HepG2 (cell line): ENCODE results near the gene RHOT2. TPM values are rescaled to one million over a fixed set of nuclear protein-coding genes. Genes with fewer than 3 reads are reported as not detected.

Experiments
- AKNA ChIP-seq: sonication (generic); formaldehyde crosslinking; IDR thresholded peaks from 2 replicates; pipeline ENCODE4 v1.4.0; 2020; ENCODE audit warnings: missing genetic modification reagents, borderline replicate concordance
- ARNT ChIP-seq: fragments of 450-650 bp; IDR thresholded peaks from 2 replicates; pipeline ENCODE4 v1.6.1; 2017
- DMAP1 ChIP-seq: IDR thresholded peaks from 2 replicates; pipeline ENCODE4 v1.6.1; 2016
- NFATC3 ChIP-seq: sonication (generic); formaldehyde crosslinking; IDR thresholded peaks from 2 replicates; pipeline ENCODE4 v1.5.1; 2020; ENCODE audit warnings: mild to moderate bottlenecking, missing genetic modification reagents
- NFKBIZ ChIP-seq: IDR thresholded peaks from 2 replicates; pipeline ENCODE4 v1.6.1; 2018; ENCODE audit warnings: missing genetic modification reagents, missing compliant biosample characterization
- RBM22 ChIP-seq: fragments of 200-400 bp; formaldehyde crosslinking; optimal IDR thresholded peaks from 2 replicates; pipeline ENCODE3; 2017; ENCODE audit warnings: mild to moderate bottlenecking, low read length, moderate library complexity
- RXRB ChIP-seq: IDR thresholded peaks from 2 replicates; pipeline ENCODE4 v1.6.1; 2016; ENCODE audit warnings: borderline replicate concordance, missing genetic modification reagents, missing compliant biosample characterization
- SRF ChIP-seq: IDR thresholded peaks from 2 replicates; pipeline ENCODE4 v1.6.1; 2011; ENCODE audit warnings: mild to moderate bottlenecking, low read depth, low read length, moderate library complexity
- SRSF1 ChIP-seq: fragments of 200-400 bp; formaldehyde crosslinking; optimal IDR thresholded peaks from 2 replicates; pipeline ENCODE3; 2017; ENCODE audit warnings: mild to moderate bottlenecking, low read depth, low read length, moderate library complexity
- ZFP82 ChIP-seq: sonication (generic); formaldehyde crosslinking; IDR thresholded peaks from 2 replicates; pipeline ENCODE4 v1.5.1; 2020; ENCODE audit warnings: mild to moderate bottlenecking, missing genetic modification reagents, borderline replicate concordance
- ZIK1 ChIP-seq: sonication (generic); formaldehyde crosslinking; IDR thresholded peaks from 2 replicates; pipeline ENCODE4 v1.5.0; 2020; ENCODE audit warnings: mild to moderate bottlenecking, low read depth, missing genetic modification reagents, borderline replicate concordance
- ZKSCAN8 ChIP-seq: IDR thresholded peaks from 2 replicates; pipeline ENCODE4 v1.6.1; 2016; ENCODE audit warnings: borderline replicate concordance, missing genetic modification reagents, missing compliant biosample characterization
- ZMAT3 ChIP-seq: sonication (generic); formaldehyde crosslinking; conservative IDR thresholded peaks from 2 replicates; pipeline ENCODE4 v1.7.0; 2021; ENCODE audit warnings: missing genetic modification reagents
- ZNF260 ChIP-seq: sonication (generic); formaldehyde crosslinking; IDR thresholded peaks from 2 replicates; pipeline ENCODE4 v1.4.0; 2020; ENCODE audit warnings: missing genetic modification reagents, low read depth, mild to moderate bottlenecking, borderline replicate concordance
- ZNF264 ChIP-seq: sonication (generic); formaldehyde crosslinking; IDR thresholded peaks from 2 replicates; pipeline ENCODE4 v1.4.0; 2020; ENCODE audit warnings: missing genetic modification reagents
- ZNF282 ChIP-seq: fragments of 450-650 bp; IDR thresholded peaks from 2 replicates; pipeline ENCODE4 v1.6.1; 2018; ENCODE audit not compliant: partially characterized antibody
- ZNF646 ChIP-seq: sonication (generic); formaldehyde crosslinking; IDR thresholded peaks from 2 replicates; pipeline ENCODE4 v1.9.0; 2021; ENCODE audit warnings: mild to moderate bottlenecking, missing genetic modification reagents
- ZNF850 ChIP-seq: sonication (generic); formaldehyde crosslinking; conservative IDR thresholded peaks from 2 replicates; pipeline ENCODE4 v1.9.0; 2021; ENCODE audit warnings: mild to moderate bottlenecking, missing genetic modification reagents
- polyA plus RNA-seq, 8 experiments: library from polyadenylated mRNA; depleted of rRNA in 3 of 8; stranded (reverse) in 7 of 8; unstranded in 1 of 8; fragments of >200 nt; fragmentation: Illumina TruSeq in 4 of 8; extraction: Trizol in 4 of 8; gene quantifications; 2 replicates each; pipeline versions ENCODE4 v1.2.1 to v1.2.3, GENCODE V29; 2011 to 2016; ENCODE audit warnings: low read depth in 4 of 8, missing spikeins in 1 of 8, mixed read lengths in 1 of 8; ENCODE audit not compliant: insufficient read depth in 1 of 8
- total RNA-seq, 5 experiments: library from RNA; depleted of rRNA; stranded (reverse); fragments of >200 nt; fragmentation: Illumina TruSeq; extraction: Trizol; gene quantifications; 2 replicates each; pipeline ENCODE4 v1.2.3, GENCODE V29; 2016; ENCODE audit warnings: low read depth in 1 of 5
- TF ChIP-seq, protein P1 (sequence below): IDR thresholded peaks from 2 replicates; pipeline ENCODE4 v1.6.1; 2012; ENCODE audit warnings: inconsistent platforms

Gene RHOT2
- total and polyA plus RNA-seq, 2 of the 13 experiments (the other 11 are each of a cell fraction or from before 2014, with no cell fraction given), result 63.6 to 76.9 TPM

DNA sequence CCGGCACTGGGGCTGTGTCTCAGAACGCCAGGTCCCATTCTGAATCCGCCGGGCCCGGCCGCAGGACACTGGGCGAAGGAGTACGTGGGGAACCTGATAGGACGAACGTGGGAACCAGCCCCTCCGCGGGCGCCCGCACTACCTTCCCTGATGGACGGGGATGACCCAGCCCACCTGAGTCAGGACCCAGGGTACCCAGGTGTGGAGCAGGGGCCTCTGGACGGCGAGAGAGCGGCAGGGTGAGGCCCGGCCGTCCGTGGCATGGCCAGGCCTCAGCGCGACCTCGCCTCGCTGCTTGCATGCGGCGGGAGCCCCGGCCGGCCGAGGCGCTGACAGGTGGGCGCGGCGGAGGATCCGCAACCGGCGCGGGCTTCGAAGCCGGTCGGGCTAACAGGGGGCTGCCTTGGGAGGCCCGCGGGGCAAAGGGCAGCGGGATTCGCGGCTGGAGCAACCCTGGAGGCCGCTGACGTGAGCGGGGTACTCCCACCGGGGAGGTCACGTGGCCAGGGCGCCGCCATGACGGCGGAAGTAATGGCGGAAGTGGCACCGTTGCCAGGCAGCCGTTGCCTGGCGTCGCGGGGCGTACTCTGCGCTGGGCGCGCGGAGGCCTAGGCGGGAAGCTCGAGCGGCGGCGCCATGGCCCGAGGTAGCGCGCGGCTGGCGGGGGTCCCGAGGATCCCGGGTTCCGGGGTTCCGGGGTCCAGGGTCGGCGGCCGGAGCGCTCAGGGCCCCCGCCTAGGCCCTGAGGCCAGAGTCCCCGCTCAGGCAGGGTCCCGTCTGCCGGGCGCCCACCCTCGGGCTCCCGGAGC is 18.9 kb upstream of the RHOT2 start, which contains the start of gene WDR90 (continued):
- peak; percentile 59 for TF ChIP-seq SRSF1
- TF ChIP-seq, protein P1, sequence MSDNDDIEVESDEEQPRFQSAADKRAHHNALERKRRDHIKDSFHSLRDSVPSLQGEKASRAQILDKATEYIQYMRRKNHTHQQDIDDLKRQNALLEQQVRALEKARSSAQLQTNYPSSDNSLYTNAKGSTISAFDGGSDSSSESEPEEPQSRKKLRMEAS, result peak; percentile 91
- TF ChIP-seq SRF, result no peak
- TF ChIP-seq ZNF264 (CRISPR knock-in tag), result peak; percentile 69; the same call in 1 of the 2 replicates
- peak; percentile 60; the same call in 1 of the 2 replicates for TF ChIP-seq RXRB (CRISPR knock-in tag)
- peak; percentile 93 for TF ChIP-seq RBM22
- TF ChIP-seq ZNF260 (CRISPR knock-in tag), result no peak
- TF ChIP-seq ZFP82 (CRISPR knock-in tag), result no peak
- TF ChIP-seq DMAP1 (CRISPR knock-in tag), result peak; percentile 81
- no peak for TF ChIP-seq ZKSCAN8
- TF ChIP-seq AKNA (CRISPR knock-in tag), result 0 out of 2 replicates have a peak, but pooled peaks have one; percentile 35
- TF ChIP-seq ZNF282, result no peak
- TF ChIP-seq ZNF850 (CRISPR knock-in tag), result no peak
- 0 out of 2 replicates have a peak, but pooled peaks have one; percentile 34 for TF ChIP-seq NFKBIZ (CRISPR knock-in tag)
- TF ChIP-seq NFATC3 (CRISPR knock-in tag), result no peak
- TF ChIP-seq ZIK1 (CRISPR knock-in tag), result peak; percentile 92; the same call in 1 of the 2 replicates
- no peak for TF ChIP-seq ARNT
- TF ChIP-seq ZMAT3 (CRISPR knock-in tag), result peak; percentile 93
- TF ChIP-seq ZNF646 (CRISPR knock-in tag), result no peak
